Neural progenitor cell (in vitro differentiated cells): ENCODE results near the gene AFG1L. TPM values are rescaled to one million over a fixed set of nuclear protein-coding genes. Genes with fewer than 3 reads are reported as not detected.
A peak's percentile ranks its signal among the peaks of the same experiment; 100 is the strongest.

Experiments used
- DNase-seq: peaks from one replicate; pipeline ENCODE4 v3.0.0-alpha.2; 2016; ENCODE audit warnings: low spot score
- H2AFZ ChIP-seq: fragments of 200-600 bp; sonication (generic); replicated peaks from 2 replicates; pipeline ENCODE4 v1.6.1; 2016; ENCODE audit warnings: antibody characterized with exemption
- H3F3A ChIP-seq: fragments of 200-600 bp; sonication (generic); 2 replicates; pipeline ENCODE4 v1.6.1; 2016; ENCODE audit warnings: antibody characterized with exemption, low read depth
- H3K27ac ChIP-seq: fragments of 200-600 bp; sonication (generic); 2 replicates; pipeline ENCODE4 v1.5.1; 2016; ENCODE audit warnings: mild to moderate bottlenecking
- H3K27me3 ChIP-seq: fragments of 200-600 bp; sonication (generic); 2 replicates; pipeline ENCODE4 v1.6.1; 2016; ENCODE audit warnings: mild to moderate bottlenecking, moderate library complexity
- H3K36me3 ChIP-seq: fragments of 200-600 bp; sonication (generic); 2 replicates; pipeline ENCODE4 v1.5.1; 2016
- H3K4me1 ChIP-seq: fragments of 200-600 bp; sonication (generic); 2 replicates; pipeline ENCODE4 v1.6.1; 2016; ENCODE audit warnings: mixed run types
- H3K4me2 ChIP-seq: fragments of 200-600 bp; sonication (generic); 2 replicates; pipeline ENCODE4 v1.6.1; 2016
- H3K4me3 ChIP-seq: fragments of 200-600 bp; sonication (generic); 2 replicates; pipeline ENCODE4 v1.5.1; 2016
- H3K79me2 ChIP-seq: fragments of 200-600 bp; sonication (generic); 2 replicates; pipeline ENCODE4 v1.6.1; 2016; ENCODE audit warnings: low read depth
- H3K9ac ChIP-seq: fragments of 200-600 bp; sonication (generic); 2 replicates; pipeline ENCODE4 v1.6.1; 2016
- H3K9me3 ChIP-seq: fragments of 200-600 bp; sonication (generic); 2 replicates; pipeline ENCODE4 v1.5.1; 2016; ENCODE audit warnings: low read depth
- H4K20me1 ChIP-seq: fragments of 200-600 bp; sonication (generic); 2 replicates; pipeline ENCODE4 v1.6.1; 2016; ENCODE audit warnings: low read depth
- H3K27ac Mint-ChIP-seq: 3 replicates; pipeline ENCODE4 v1.8.0; 2021; ENCODE audit warnings: mixed read lengths
- H3K27me3 Mint-ChIP-seq: 2 replicates; pipeline ENCODE4 v1.8.0; 2022; ENCODE audit warnings: low read depth, mild to moderate bottlenecking, inconsistent platforms, moderate library complexity, mixed read lengths; ENCODE audit not compliant: insufficient read depth
- H3K36me3 Mint-ChIP-seq: 3 replicates; pipeline ENCODE4 v1.8.0; 2021; ENCODE audit warnings: mixed read lengths
- H3K4me1 Mint-ChIP-seq: 3 replicates; pipeline ENCODE4 v1.8.0; 2021; ENCODE audit warnings: mixed read lengths
- H3K4me3 Mint-ChIP-seq: 3 replicates; pipeline ENCODE4 v1.8.0; 2021; ENCODE audit warnings: mild to moderate bottlenecking, moderate library complexity, mixed read lengths
- H3K9me3 Mint-ChIP-seq: 3 replicates; pipeline ENCODE4 v1.8.0; 2020; ENCODE audit warnings: mixed read lengths
- EZH2 ChIP-seq: fragments of 200-600 bp; sonication (generic); IDR thresholded peaks from 2 replicates; pipeline ENCODE4 v1.6.1; 2017; ENCODE audit warnings: antibody characterized with exemption, mild to moderate bottlenecking, moderate library complexity
- EZH2phosphoT487 ChIP-seq: fragments of 200-600 bp; sonication (generic); IDR thresholded peaks from 2 replicates; pipeline ENCODE4 v1.6.1; 2017; ENCODE audit warnings: antibody characterized with exemption
- total RNA-seq: library from RNA; depleted of rRNA; stranded (reverse); fragments of >200 nt; gene quantifications from 2 replicates; pipeline ENCODE4 v1.2.3, GENCODE V29; 2015; ENCODE audit warnings: low replicate concordance
- TF ChIP-seq, protein P1 (sequence below): fragments of 200-600 bp; sonication (generic); IDR thresholded peaks from 2 replicates; pipeline ENCODE4 v1.5.1; 2017; ENCODE audit warnings: antibody characterized with exemption, mild to moderate bottlenecking

Gene AFG1L
- total RNA-seq, 1 donor from 2014 or later, result 8.3 TPM

- no peak for DNase-seq
- Mint-ChIP-seq H3K9me3 (peaks cover 20% of the 10 kb centered on the region), H3K4me3 (no peak overlapping the region), H3K27me3 (peaks cover 4% of the 10 kb centered on the region), H3K4me1 (peaks cover 16% of the 10 kb centered on the region), H3K27ac (no peak overlapping the region), H3K36me3 (peaks cover 2% of the 10 kb centered on the region)
- H3K79me2 ChIP-seq, result no peaks in the 10 kb centered on the region
- no peak overlapping the region for H3K9ac ChIP-seq
- H3K4me2 ChIP-seq, result no peak overlapping the region
- H4K20me1 ChIP-seq, result no peaks in the 10 kb centered on the region
- peaks cover 8% of the 10 kb centered on the region for H3F3A ChIP-seq
- no peak overlapping the region for H3K4me3 ChIP-seq
- no peak overlapping the region for H3K27ac ChIP-seq
- H3K9me3 ChIP-seq, result no peaks in the 10 kb centered on the region
- H3K36me3 ChIP-seq, result no peaks in the 10 kb centered on the region
- H3K27me3 ChIP-seq, result no peaks in the 10 kb centered on the region
- H2AFZ ChIP-seq, result no peak overlapping the region
- peaks cover 19% of the 10 kb centered on the region for H3K4me1 ChIP-seq
- TF ChIP-seq, protein P1, sequence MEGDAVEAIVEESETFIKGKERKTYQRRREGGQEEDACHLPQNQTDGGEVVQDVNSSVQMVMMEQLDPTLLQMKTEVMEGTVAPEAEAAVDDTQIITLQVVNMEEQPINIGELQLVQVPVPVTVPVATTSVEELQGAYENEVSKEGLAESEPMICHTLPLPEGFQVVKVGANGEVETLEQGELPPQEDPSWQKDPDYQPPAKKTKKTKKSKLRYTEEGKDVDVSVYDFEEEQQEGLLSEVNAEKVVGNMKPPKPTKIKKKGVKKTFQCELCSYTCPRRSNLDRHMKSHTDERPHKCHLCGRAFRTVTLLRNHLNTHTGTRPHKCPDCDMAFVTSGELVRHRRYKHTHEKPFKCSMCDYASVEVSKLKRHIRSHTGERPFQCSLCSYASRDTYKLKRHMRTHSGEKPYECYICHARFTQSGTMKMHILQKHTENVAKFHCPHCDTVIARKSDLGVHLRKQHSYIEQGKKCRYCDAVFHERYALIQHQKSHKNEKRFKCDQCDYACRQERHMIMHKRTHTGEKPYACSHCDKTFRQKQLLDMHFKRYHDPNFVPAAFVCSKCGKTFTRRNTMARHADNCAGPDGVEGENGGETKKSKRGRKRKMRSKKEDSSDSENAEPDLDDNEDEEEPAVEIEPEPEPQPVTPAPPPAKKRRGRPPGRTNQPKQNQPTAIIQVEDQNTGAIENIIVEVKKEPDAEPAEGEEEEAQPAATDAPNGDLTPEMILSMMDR, result no peak
- TF ChIP-seq EZH2phosphoT487 (no peak), EZH2 (no peak)
Observed at GRCh38 chr6:108417027-108417426, 122.2 kb downstream of the AFG1L start.

DNA sequence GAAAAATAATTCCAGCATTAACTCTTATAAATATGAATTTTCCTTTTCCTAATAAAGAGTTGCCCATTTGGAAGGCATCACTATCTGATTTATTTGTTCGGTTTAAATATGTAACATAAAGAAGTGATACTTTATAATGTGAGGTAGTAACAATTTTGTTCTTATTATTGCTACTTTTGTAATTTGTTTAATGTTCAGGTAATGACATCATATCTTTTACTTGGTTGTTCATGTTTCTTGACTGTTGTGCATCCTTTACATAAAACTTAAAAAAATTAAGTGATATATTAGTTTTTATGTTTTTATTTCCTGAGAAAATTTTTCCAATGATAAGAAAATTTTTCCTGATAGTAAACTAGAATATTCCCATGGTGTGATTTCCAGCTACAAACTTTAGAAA is 124.6 kb downstream of the AFG1L start:
- Histone ChIP-seq H2AFZ (no peak overlapping the region), H3K27me3 (no peaks in the 10 kb centered on the region), H3K9me3 (no peaks in the 10 kb centered on the region), H3K4me1 (peaks cover 20% of the 10 kb centered on the region), H3K36me3 (no peaks in the 10 kb centered on the region), H3K27ac (no peak overlapping the region), H4K20me1 (no peaks in the 10 kb centered on the region), H3K4me3 (no peak overlapping the region), H3K79me2 (no peaks in the 10 kb centered on the region), H3K4me2 (no peak overlapping the region), H3K9ac (no peak overlapping the region), H3F3A (peaks cover 8% of the 10 kb centered on the region)
- Mint-ChIP-seq H3K27ac (no peak overlapping the region), H3K9me3 (peaks cover 2% of the 10 kb centered on the region), H3K27me3 (no peaks in the 10 kb centered on the region), H3K4me3 (no peak overlapping the region), H3K4me1 (peaks cover 16% of the 10 kb centered on the region), H3K36me3 (no peaks in the 10 kb centered on the region)
- no peak for TF ChIP-seq EZH2
- no peak for TF ChIP-seq EZH2phosphoT487
- TF ChIP-seq, protein P1, result no peak
- no peak for DNase-seq

DNA sequence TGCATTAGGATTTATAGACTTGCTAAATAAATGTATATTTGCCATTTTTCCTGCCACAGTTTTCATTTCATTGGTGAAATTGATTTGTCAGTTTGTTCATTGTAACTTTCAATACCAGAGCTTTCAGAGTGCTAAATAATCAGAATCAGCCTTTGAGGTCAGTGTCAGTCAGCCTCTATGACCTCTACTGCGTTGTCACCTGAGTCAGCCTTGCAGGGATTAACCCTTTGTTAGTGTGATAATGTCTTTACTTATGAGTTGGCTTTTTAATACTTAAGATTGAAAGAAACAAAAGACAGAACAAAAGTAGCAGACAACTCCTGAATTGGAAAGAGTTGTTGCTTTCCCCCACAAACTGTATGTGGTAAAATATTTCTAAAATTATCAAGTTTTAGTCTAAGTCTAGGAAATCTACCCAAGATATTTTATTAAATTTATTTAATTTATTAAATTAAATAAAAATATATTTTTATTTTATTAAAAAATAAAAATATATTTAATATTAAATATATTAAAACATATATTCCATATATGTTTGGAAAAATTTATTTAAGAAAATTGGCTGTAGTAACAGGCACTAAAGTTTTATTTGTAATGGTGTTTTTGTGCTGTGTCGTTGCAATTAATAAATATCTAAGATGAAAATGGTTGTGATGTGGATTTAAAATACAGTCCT is 125.2 kb downstream of the AFG1L start:
- H3K4me2 ChIP-seq, result no peak overlapping the region
- no peak overlapping the region for H3K27ac ChIP-seq
- Mint-ChIP-seq H3K4me1 (peaks cover 16% of the 10 kb centered on the region), H3K9me3 (peaks cover 2% of the 10 kb centered on the region), H3K27ac (no peak overlapping the region), H3K27me3 (no peaks in the 10 kb centered on the region), H3K4me3 (no peak overlapping the region), H3K36me3 (no peaks in the 10 kb centered on the region)
- H3K9ac ChIP-seq, result no peak overlapping the region
- no peaks in the 10 kb centered on the region for H3K79me2 ChIP-seq
- TF ChIP-seq EZH2phosphoT487, result no peak
- no peak for TF ChIP-seq EZH2
- H3K4me1 ChIP-seq, result peaks cover 20% of the 10 kb centered on the region
- DNase-seq, result no peak
- no peaks in the 10 kb centered on the region for H3K9me3 ChIP-seq
- no peak overlapping the region for H2AFZ ChIP-seq
- peaks cover 8% of the 10 kb centered on the region for H3F3A ChIP-seq
- no peaks in the 10 kb centered on the region for H3K27me3 ChIP-seq
- H4K20me1 ChIP-seq, result no peaks in the 10 kb centered on the region
- H3K4me3 ChIP-seq, result no peak overlapping the region
- H3K36me3 ChIP-seq, result no peaks in the 10 kb centered on the region

DNA sequence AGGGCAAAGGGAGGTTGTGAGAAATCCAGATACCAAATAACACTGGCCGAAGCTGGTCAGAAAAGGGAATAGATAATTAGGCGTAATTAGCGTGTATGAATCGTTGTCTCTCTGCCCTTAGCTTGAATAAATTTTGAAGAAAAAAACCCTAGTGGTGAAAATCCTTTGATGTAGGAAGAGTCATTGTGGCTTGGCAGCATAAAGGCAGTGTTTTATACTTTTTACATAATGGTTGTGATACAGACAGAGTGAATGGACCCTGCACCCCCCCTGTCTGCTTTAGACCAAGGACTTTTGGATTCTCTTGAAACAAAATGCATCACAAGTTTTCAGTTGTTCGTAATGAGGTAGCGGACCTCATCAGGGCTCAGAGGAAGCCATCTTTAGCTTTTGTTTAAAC is 126.5 kb downstream of the AFG1L start:
- DNase-seq, result no peak
- Histone ChIP-seq H3K27ac (no peak overlapping the region), H3K9ac (no peak overlapping the region), H3K9me3 (no peaks in the 10 kb centered on the region), H3K79me2 (no peaks in the 10 kb centered on the region), H3K4me1 (peaks cover 20% of the 10 kb centered on the region), H3F3A (peaks cover 8% of the 10 kb centered on the region), H3K36me3 (no peaks in the 10 kb centered on the region), H3K4me3 (no peak overlapping the region), H3K4me2 (peak overlapping the region; percentile 6), H2AFZ (peak overlapping the region; percentile 52), H3K27me3 (no peaks in the 10 kb centered on the region), H4K20me1 (no peaks in the 10 kb centered on the region)
- no peaks in the 10 kb centered on the region for H3K9me3 Mint-ChIP-seq
- TF ChIP-seq, protein P1, result no peak
- no peak for TF ChIP-seq EZH2phosphoT487
- no peak overlapping the region for H3K4me3 Mint-ChIP-seq
- H3K4me1 Mint-ChIP-seq, result peaks cover 16% of the 10 kb centered on the region
- H3K27ac Mint-ChIP-seq, result no peak overlapping the region
- H3K36me3 Mint-ChIP-seq, result no peaks in the 10 kb centered on the region
- H3K27me3 Mint-ChIP-seq, result no peaks in the 10 kb centered on the region
